HUES48 (cell line): ENCODE results near the gene PCSK4.
"Not testable (repeated sequence)": the region's sequence is repeated elsewhere in the genome, so short reads cannot be mapped to it uniquely, and the experiment has no call there.

Experiments used
- H3K27ac ChIP-seq: one replicate; pipeline ENCODE4 v1.7.0; 2013; ENCODE audit warnings: low read depth, low read length, inconsistent platforms
- H3K27me3 ChIP-seq: 2 replicates; pipeline ENCODE4 v1.6.1; 2013; ENCODE audit warnings: mild to moderate bottlenecking, low read length; ENCODE audit not compliant: control insufficient read depth, insufficient read depth
- H3K36me3 ChIP-seq: 2 replicates; pipeline ENCODE4 v1.6.1; 2013; ENCODE audit warnings: low read length; ENCODE audit not compliant: control insufficient read depth, insufficient read depth
- H3K4me1 ChIP-seq: 2 replicates; pipeline ENCODE4 v1.6.1; 2013; ENCODE audit warnings: mild to moderate bottlenecking, low read length; ENCODE audit not compliant: control insufficient read depth, insufficient read depth
- H3K4me3 ChIP-seq: 2 replicates; pipeline ENCODE4 v1.5.1; 2013; ENCODE audit warnings: mild to moderate bottlenecking, low read depth, low read length
- H3K9ac ChIP-seq: 2 replicates; pipeline ENCODE4 v1.6.1; 2013; ENCODE audit warnings: mild to moderate bottlenecking, low read depth, low read length, moderate library complexity
- H3K9me3 ChIP-seq: 2 replicates; pipeline ENCODE4 v1.6.1; 2013; ENCODE audit warnings: low read length; ENCODE audit not compliant: control insufficient read depth, insufficient read depth

The PCSK4 gene

GRCh38 chr19:1490311-1491113 is at the start of gene PCSK4:
Gene PCSK4 (minus strand): TSS chr19:1490350. CDS start chr19:1490346, 4 bp downstream.
- no peak within 1 kb of the TSS for H3K9ac ChIP-seq
- no peaks in the 10 kb centered on the region for H3K4me1 ChIP-seq
- peaks cover 10% of the 10 kb centered on the region for H3K27me3 ChIP-seq
- H3K27ac ChIP-seq, result peak within 1 kb of the TSS; percentile 34
- no peaks in the 10 kb centered on the region for H3K9me3 ChIP-seq
- no peaks in the 10 kb centered on the region for H3K36me3 ChIP-seq
- peak within 1 kb of the TSS; percentile 78 for H3K4me3 ChIP-seq

GRCh38 chr19:1539749-1540148 is 49.6 kb upstream of the PCSK4 start:
- H3K4me1 ChIP-seq, H3K36me3 ChIP-seq, H3K27me3 ChIP-seq, H3K9ac ChIP-seq, H3K27ac ChIP-seq, H3K9me3 ChIP-seq, H3K4me3 ChIP-seq: not testable (repeated sequence)

DNA sequence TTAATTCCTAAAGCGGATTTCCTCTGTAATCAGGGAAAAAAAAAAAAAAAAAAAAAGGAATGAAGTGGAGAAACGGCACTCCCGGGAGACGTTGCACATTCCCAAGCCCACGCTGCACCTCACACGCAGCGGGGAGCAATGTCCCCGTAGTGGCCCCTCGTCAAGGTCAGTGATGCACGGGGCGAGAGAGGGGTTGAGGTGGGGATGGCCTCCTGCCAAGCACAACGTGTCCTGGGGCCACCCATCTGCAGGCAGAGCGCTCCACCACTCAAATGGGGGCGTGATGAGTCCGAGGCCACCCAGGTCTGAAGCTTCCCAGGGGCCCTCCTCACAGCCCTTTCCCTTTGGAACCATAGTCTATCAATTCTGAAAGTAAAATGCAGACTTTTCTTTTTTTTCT is 48.8 kb upstream of the PCSK4 start:
- H3K27ac ChIP-seq, result no peak overlapping the region
- H3K9ac ChIP-seq, result no peak overlapping the region
- H3K36me3 ChIP-seq, result no peaks in the 10 kb centered on the region
- no peak overlapping the region for H3K4me3 ChIP-seq
- H3K9me3 ChIP-seq, result no peaks in the 10 kb centered on the region
- no peaks in the 10 kb centered on the region for H3K4me1 ChIP-seq
- H3K27me3 ChIP-seq, result no peaks in the 10 kb centered on the region

DNA sequence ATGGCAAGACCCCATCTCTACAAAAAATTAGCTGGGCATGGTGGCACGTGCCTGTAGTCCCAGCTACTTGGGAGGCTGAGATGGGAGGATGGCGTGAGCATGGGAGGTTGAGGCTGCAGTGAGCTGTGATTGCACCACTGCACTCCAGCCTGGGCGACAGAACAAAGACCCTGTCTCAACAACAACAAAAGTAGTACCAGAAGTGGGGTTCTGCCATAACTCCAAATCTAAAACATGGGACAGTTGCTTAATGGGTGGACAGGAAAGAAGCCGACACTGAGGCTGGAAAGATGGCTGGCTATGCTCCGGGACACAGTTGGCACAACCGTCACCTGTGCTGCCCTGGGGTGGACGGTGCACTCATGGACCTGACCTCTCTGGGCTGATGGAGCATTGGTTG is 45.5 kb upstream of the PCSK4 start:
- H3K27me3 ChIP-seq, H3K36me3 ChIP-seq, H3K4me1 ChIP-seq, H3K9me3 ChIP-seq, H3K27ac ChIP-seq, H3K9ac ChIP-seq, H3K4me3 ChIP-seq: not testable (repeated sequence)

DNA sequence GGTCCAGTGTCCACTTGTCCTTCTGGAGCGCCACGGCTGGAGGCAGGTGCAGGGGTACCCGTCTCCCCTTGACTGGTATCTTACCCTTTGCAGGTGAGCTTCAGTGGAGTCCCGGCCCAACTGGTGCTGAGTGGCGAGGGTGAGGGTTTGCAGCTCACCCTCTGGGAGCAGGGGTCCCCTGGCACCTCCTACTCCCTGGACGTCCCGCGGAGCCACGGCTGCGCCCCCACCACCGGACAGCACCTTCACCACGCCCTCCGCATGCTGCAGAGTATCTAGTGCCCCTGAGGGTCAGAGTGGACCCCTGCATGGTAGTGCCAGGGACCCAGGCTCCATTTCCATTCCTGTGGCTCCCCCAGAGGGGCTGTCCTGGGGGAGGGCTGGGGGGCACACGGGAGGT is 44.8 kb upstream of the PCSK4 start:
- no peak overlapping the region for H3K4me3 ChIP-seq
- no peaks in the 10 kb centered on the region for H3K9me3 ChIP-seq
- H3K36me3 ChIP-seq, result no peaks in the 10 kb centered on the region
- no peak overlapping the region for H3K9ac ChIP-seq
- H3K27me3 ChIP-seq, result no peaks in the 10 kb centered on the region
- H3K27ac ChIP-seq, result no peak overlapping the region
- H3K4me1 ChIP-seq, result no peaks in the 10 kb centered on the region

DNA sequence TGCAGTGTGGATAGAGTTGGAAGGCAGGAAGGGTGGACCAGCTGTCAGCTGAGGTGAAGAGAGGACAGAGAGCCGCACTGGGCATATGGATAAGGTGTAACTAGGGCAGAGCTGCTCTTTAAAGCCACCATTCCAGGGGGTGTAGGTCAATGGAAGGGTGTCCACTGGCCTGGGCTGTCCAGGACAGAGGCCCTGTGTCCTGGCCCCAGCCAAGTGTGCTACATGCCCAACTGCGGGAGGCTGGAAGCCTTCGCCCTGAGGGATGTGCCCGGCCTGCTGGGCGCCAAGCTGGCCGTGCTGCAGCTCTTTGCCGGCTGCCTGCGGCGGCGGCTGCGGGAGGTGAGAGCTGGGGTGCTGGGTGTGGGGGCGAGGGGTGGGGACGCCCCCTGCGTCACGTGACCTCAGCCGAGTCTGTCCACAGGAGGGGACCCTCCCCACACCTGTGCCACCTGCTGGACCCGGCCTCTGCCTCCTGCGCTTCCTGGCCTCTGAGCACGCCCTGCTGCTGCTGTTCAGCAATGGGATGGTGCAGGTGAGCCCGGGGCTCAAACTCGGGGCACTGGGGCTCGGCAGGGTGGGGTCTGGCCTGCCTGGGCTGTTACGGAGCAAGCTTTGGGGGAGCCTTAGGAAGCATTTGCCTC is 43.5 kb upstream of the PCSK4 start:
- no peaks in the 10 kb centered on the region for H3K9me3 ChIP-seq
- no peaks in the 10 kb centered on the region for H3K27me3 ChIP-seq
- no peaks in the 10 kb centered on the region for H3K4me1 ChIP-seq
- H3K9ac ChIP-seq, result no peak overlapping the region
- no peak overlapping the region for H3K27ac ChIP-seq
- H3K36me3 ChIP-seq, result no peaks in the 10 kb centered on the region
- no peak overlapping the region for H3K4me3 ChIP-seq

- H3K9me3 ChIP-seq, result no peaks in the 10 kb centered on the region
- no peak overlapping the region for H3K9ac ChIP-seq
- no peaks in the 10 kb centered on the region for H3K27me3 ChIP-seq
- H3K27ac ChIP-seq, result no peak overlapping the region
- no peaks in the 10 kb centered on the region for H3K4me1 ChIP-seq
- H3K36me3 ChIP-seq, result no peaks in the 10 kb centered on the region
- no peak overlapping the region for H3K4me3 ChIP-seq
Measured at GRCh38 chr19:1532003-1532402, 41.9 kb upstream of the PCSK4 start.

- Histone ChIP-seq H3K9ac (no peak overlapping the region), H3K36me3 (no peaks in the 10 kb centered on the region), H3K4me3 (no peak overlapping the region), H3K4me1 (no peaks in the 10 kb centered on the region), H3K27me3 (no peaks in the 10 kb centered on the region), H3K9me3 (no peaks in the 10 kb centered on the region), H3K27ac (no peak overlapping the region)
Measured at GRCh38 chr19:1531587-1531986, 41.4 kb upstream of the PCSK4 start.

DNA sequence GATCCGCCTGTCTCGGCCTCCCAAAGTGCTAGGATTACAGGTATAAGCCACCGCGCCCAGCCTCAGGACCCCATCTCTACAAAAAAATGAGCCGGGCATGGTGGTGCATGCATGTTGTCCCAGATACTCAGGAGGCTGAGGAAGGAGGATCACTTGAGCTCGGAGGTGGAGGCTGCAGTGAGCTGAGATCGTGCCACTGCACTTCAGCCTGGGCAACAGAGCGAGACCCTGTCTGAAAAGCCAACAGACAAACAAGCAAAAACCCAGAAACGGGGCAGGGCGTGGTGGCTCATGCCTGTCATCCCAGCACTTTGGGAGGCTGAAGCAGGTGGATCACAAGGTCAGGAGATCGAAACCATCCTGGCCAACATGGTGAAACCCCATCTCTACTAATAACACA is 40.7 kb upstream of the PCSK4 start:
- not testable (repeated sequence) for H3K36me3 ChIP-seq, H3K27me3 ChIP-seq, H3K4me1 ChIP-seq, H3K4me3 ChIP-seq, H3K9ac ChIP-seq, H3K9me3 ChIP-seq, H3K27ac ChIP-seq

DNA sequence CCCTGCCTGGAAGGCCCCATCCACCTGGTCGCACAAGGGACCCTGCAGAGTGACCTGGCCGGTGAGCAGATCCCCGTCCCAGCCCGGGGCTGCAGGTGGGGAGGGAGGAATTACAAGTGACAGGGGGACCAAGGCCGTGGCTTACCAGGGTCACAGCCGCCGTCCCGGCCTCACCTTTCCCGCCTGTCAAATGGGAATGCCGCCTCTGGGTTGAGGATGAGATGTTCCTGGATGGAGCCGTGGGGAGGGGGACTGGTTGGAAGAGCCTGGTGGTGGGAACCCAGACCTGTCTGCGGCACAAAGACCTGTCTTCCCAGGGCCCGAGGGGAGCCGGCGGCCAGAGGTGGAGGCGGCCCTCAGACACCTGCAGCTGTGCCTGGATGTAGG is 39.3 kb upstream of the PCSK4 start:
- H3K4me3 ChIP-seq, result no peak overlapping the region
- no peaks in the 10 kb centered on the region for H3K4me1 ChIP-seq
- H3K27ac ChIP-seq, result no peak overlapping the region
- H3K9me3 ChIP-seq, result no peaks in the 10 kb centered on the region
- H3K27me3 ChIP-seq, result peaks cover 21% of the 10 kb centered on the region
- no peaks in the 10 kb centered on the region for H3K36me3 ChIP-seq
- H3K9ac ChIP-seq, result no peak overlapping the region

- H3K27ac ChIP-seq, result no peak overlapping the region
- H3K36me3 ChIP-seq, result no peaks in the 10 kb centered on the region
- H3K4me3 ChIP-seq, result no peak overlapping the region
- peaks cover 27% of the 10 kb centered on the region for H3K27me3 ChIP-seq
- no peaks in the 10 kb centered on the region for H3K4me1 ChIP-seq
- no peaks in the 10 kb centered on the region for H3K9me3 ChIP-seq
- H3K9ac ChIP-seq, result no peak overlapping the region
Measured at GRCh38 chr19:1528596-1529429, 38.7 kb upstream of the PCSK4 start.
